AG09309 (cell line): Measurements from ENCODE around the gene KCNA2.

Experiments used
- DNase-seq: peaks from one replicate; pipeline ENCODE4 v3.0.0-alpha.2; 2010; ENCODE audit warnings: low read depth
- H3K4me3 ChIP-seq: 2 replicates; pipeline ENCODE4 v1.5.1; 2011; ENCODE audit warnings: mild to moderate bottlenecking, low read depth, low read length, moderate library complexity; ENCODE audit not compliant: control insufficient read depth
- TF ChIP-seq, protein P1 (sequence below): IDR thresholded peaks from 2 replicates; pipeline ENCODE4 v1.5.1; 2011; ENCODE audit warnings: mild to moderate bottlenecking, low read depth, low read length, inconsistent platforms; ENCODE audit not compliant: insufficient read depth, control insufficient read depth; ENCODE audit errors: missing control alignments

Gene KCNA2

GRCh38 chr1:110605901-110606656 is at the start of gene KCNA2:
TSS of gene KCNA2 (minus strand) at chr1:110606358. CDS start at chr1:110604782, 1,576 bp downstream.
- TF ChIP-seq, protein P1, sequence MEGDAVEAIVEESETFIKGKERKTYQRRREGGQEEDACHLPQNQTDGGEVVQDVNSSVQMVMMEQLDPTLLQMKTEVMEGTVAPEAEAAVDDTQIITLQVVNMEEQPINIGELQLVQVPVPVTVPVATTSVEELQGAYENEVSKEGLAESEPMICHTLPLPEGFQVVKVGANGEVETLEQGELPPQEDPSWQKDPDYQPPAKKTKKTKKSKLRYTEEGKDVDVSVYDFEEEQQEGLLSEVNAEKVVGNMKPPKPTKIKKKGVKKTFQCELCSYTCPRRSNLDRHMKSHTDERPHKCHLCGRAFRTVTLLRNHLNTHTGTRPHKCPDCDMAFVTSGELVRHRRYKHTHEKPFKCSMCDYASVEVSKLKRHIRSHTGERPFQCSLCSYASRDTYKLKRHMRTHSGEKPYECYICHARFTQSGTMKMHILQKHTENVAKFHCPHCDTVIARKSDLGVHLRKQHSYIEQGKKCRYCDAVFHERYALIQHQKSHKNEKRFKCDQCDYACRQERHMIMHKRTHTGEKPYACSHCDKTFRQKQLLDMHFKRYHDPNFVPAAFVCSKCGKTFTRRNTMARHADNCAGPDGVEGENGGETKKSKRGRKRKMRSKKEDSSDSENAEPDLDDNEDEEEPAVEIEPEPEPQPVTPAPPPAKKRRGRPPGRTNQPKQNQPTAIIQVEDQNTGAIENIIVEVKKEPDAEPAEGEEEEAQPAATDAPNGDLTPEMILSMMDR = no peak
- DNase-seq = no peak

DNA sequence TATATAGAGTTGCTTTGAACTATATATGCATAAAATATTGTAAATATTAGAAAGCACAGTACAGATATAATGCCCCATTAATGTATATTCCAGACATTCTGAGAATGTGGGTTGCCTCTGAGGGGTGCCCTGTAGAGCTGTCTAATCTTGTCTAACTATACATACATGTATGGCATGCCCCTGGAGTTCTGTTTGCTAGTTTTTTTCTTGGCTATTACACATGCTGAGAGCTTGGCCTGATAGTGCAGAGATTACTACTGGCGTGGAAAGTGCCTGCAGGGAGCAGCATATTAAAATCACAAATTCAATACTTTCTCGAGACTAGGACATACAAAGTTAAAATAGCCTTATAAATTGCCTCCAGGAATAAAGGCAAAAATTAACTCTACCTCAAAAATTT is 44.5 kb upstream of the KCNA2 start:
- no peak for DNase-seq
- no peak overlapping the region for H3K4me3 ChIP-seq
- TF ChIP-seq, protein P1 = no peak

More at GRCh38 chr1:110605901-110606656, at the start of gene KCNA2:
- peak within 1 kb of the TSS; percentile 38 for H3K4me3 ChIP-seq

DNA sequence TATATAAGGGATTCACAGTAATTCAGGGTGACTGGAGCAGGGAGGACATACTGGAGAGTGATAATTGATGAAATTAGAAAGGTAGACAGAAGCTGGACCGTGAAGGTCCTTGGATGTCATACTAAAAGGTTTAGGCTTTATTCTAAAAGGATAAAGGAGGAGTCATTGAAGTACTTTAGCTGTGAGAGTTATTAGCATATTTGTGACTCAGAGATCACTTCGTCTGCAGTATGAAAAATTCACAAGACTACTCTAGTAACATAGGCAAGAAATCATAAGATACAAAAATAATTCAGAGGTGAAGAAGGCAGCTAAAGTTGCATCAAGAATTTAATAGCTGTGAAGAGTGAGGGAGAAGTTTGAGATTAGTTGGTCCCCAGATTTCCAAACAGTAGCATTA is 42.3 kb upstream of the KCNA2 start:
- TF ChIP-seq, protein P1 = no peak
- no peak for DNase-seq
- H3K4me3 ChIP-seq = no peak overlapping the region

DNA sequence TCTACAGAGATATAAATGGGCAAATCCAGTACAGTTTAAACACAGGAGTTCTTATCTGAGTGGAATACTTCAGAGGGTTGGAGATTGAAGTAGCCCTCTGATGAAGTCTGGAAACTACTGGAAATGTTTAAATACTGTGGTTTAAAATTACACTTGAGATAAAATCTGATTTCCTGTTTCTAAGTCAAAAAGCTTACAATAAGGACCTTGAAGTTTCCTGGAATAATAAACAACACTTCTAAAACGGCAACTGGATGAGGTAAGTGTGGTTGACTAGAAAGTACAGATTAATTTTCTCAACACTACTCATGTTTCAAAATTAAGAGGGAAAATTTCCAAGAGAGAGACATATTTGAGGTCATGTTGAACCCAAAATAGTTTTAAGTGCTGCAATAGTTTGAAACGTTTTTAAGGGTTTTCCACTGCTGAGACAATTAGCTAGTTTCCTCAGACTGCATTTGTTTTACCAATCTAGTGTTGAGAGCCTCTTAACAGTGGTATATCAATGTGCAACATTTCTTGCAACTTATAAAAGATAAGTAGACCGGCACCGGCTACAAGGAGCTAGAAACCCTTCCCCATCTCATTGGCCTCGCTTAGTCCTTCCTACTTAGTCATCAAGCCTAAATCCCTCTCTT is 41.2 kb upstream of the KCNA2 start:
- TF ChIP-seq, protein P1 = no peak
- H3K4me3 ChIP-seq = no peak overlapping the region
- DNase-seq = no peak

- H3K4me3 ChIP-seq = no peak overlapping the region
- DNase-seq = no peak
- TF ChIP-seq, protein P1 = no peak
Observed at GRCh38 chr1:110645821-110646735, 39.9 kb upstream of the KCNA2 start.

GRCh38 chr1:110645211-110645610 is 39.1 kb upstream of the KCNA2 start:
- no peak overlapping the region for H3K4me3 ChIP-seq
- TF ChIP-seq, protein P1 = no peak
- DNase-seq = no peak
